ENCODE measurements around the gene SNX14. TPM values are rescaled to one million over a fixed set of nuclear protein-coding genes. Genes with fewer than 3 reads are reported as not detected.

Gene SNX14
- total and polyA plus RNA-seq, 10 of the 15 experiments (the other 5 are each of a cell fraction or from before 2014, with no cell fraction given): 34.2 to 122 (median 51.0) TPM

- Histone ChIP-seq H3K27ac (ENCODE audit: control insufficient read depth, insufficient read depth) (no peak overlapping the region), H3K27me3 (replicated peaks in 1 of 2; ENCODE audit: control insufficient read depth in 2 of 2, insufficient read depth in 2 of 2, low read length in 1 of 2) (no peaks in the 10 kb centered on the region), H3K9ac (ENCODE audit: control insufficient read depth, insufficient read depth, low read length) (no peak overlapping the region), H3K79me2 (ENCODE audit: control insufficient read depth, insufficient read depth, low read length) (no peaks in the 10 kb centered on the region), H2AFZ (ENCODE audit: control insufficient read depth, low read depth, low read length) (no peak overlapping the region), H3K36me3 (ENCODE audit: control insufficient read depth in 2 of 2, insufficient read depth in 2 of 2, low read length in 1 of 2) (no peaks in the 10 kb centered on the region; a peak in 1 of 4 replicates), H3K4me1 (ENCODE audit: control insufficient read depth, insufficient read depth, low read length) (no peaks in the 10 kb centered on the region), H3K4me3 (no peak overlapping the region), H4K20me1 (ENCODE audit: control insufficient read depth, insufficient read depth) (no peaks in the 10 kb centered on the region), H3K9me3 (replicated peaks; ENCODE audit: control insufficient read depth, insufficient read depth, low read length) (no peaks in the 10 kb centered on the region), H3K4me2 (ENCODE audit: control insufficient read depth, insufficient read depth) (no peak overlapping the region)
- no TSS peak for BruUV-seq (replicated peaks)
- ATAC-seq (no peak), FAIRE-seq (peak; percentile 13), DNase-seq (ENCODE audit: low read depth, low spot score) (no peak)
- intact Hi-C loops (cut with micrococcal nuclease; ENCODE audit: unreplicated experiment) (no loop called here), in situ Hi-C loops (cut with MboI) (no loop called here)
- POLR2A ChIA-PET: no interaction called here
- SMC1A ChIA-PET (ENCODE audit: uncharacterized antibody, unreplicated experiment): no interaction called here
- 97% methylated on average over 11 of the region's 11 CpGs for WGBS (ENCODE audit: insufficient coverage, insufficient replicate concordance, low lambda C conversion rate, missing lambda C conversion rate)
- CTCF ChIA-PET: interaction anchor here (0.6 to 1.1 kb wide), 2 partner anchors 76 to 1897 kb away, joined by 3 to 4 read pairs; no protein-coding TSS in a partner anchor
- RAD21 ChIA-PET (ENCODE audit: unreplicated experiment): no interaction called here
- no peak for TF ChIP-seq KAT2A (conservative IDR thresholded peaks at IDR 0.05; ENCODE audit: control insufficient read depth, low read depth, low read length)
- no peak for TF ChIP-seq CBFB (IDR thresholded peaks at IDR 0.05; ENCODE audit: low read depth)
- no peak for TF ChIP-seq ZBTB33 (IDR thresholded peaks at IDR 0.05)
- TF ChIP-seq SMAD1 (IDR thresholded peaks at IDR 0.05; ENCODE audit: low read depth, partially characterized antibody): peak; percentile 95
- TF ChIP-seq PRDM15 (CRISPR knock-in tag; IDR thresholded peaks at IDR 0.05): no peak
- no peak for TF ChIP-seq TCF7 (IDR thresholded peaks at IDR 0.05; ENCODE audit: borderline replicate concordance)
- TF ChIP-seq MEF2B (IDR thresholded peaks at IDR 0.05; ENCODE audit: partially characterized antibody, poor library complexity, severe bottlenecking): no peak
- TF ChIP-seq RAD21 (IDR thresholded peaks at IDR 0.05; ENCODE audit: insufficient read depth, low read depth, low read length): no peak
- no peak for TF ChIP-seq HCFC1 (IDR thresholded peaks at IDR 0.05; ENCODE audit: low read length)
- no peak for TF ChIP-seq NKRF (conservative IDR thresholded peaks at IDR 0.05)
- no peak for TF ChIP-seq ZNF384 (IDR thresholded peaks at IDR 0.05; ENCODE audit: borderline replicate concordance, low read depth, low read length)
- TF ChIP-seq ZZZ3 (IDR thresholded peaks at IDR 0.05; ENCODE audit: control insufficient read depth, insufficient read length, low read depth): no peak
- no peak for TF ChIP-seq TAF1 (IDR thresholded peaks at IDR 0.05; ENCODE audit: borderline replicate concordance, low read depth, low read length)
- TF ChIP-seq NR2C2 (IDR thresholded peaks at IDR 0.05; ENCODE audit: borderline replicate concordance, control insufficient read depth, insufficient read length, low read depth): no peak
These were observed 7.2 kb upstream of the SNX14 start for GRCh38 chr6:85600713-85601313.
